NCI-H2196 (cell line): Measurements from ENCODE around the gene PALS2.

Experiments
- DNase-seq: peaks from one replicate; lab custom pipeline; 2025; ENCODE audit not compliant: unreplicated experiment; lab: John Stamatoyannopoulos, UW

The PALS2 gene

GRCh38 chr7:24582166-24582565, 8.9 kb downstream of the PALS2 start:
- DNase-seq, result no peak

GRCh38 chr7:24587853-24588252, 14.6 kb downstream of the PALS2 start:
- no peak for DNase-seq

- no peak for DNase-seq
Observed at GRCh38 chr7:24591152-24591551, 17.9 kb downstream of the PALS2 start.

GRCh38 chr7:24595671-24596418, 22.6 kb downstream of the PALS2 start:
- DNase-seq, result no peak

GRCh38 chr7:24597014-24597413, 23.8 kb downstream of the PALS2 start:
- no peak for DNase-seq

GRCh38 chr7:24601600-24601999, 28.3 kb downstream of the PALS2 start:
- no peak for DNase-seq

- DNase-seq, result no peak
Observed at GRCh38 chr7:24602860-24603456, 29.7 kb downstream of the PALS2 start.

- DNase-seq, result no peak
Observed at GRCh38 chr7:24604630-24605029, 31.4 kb downstream of the PALS2 start.

- no peak for DNase-seq
Observed at GRCh38 chr7:24608504-24608903, 35.3 kb downstream of the PALS2 start.

- no peak for DNase-seq
Observed at GRCh38 chr7:24609059-24609458, 35.8 kb downstream of the PALS2 start.

- no peak for DNase-seq
Observed at GRCh38 chr7:24609570-24609969, 36.3 kb downstream of the PALS2 start.

GRCh38 chr7:24611130-24611529, 37.9 kb downstream of the PALS2 start:
- no peak for DNase-seq

- no peak for DNase-seq
Observed at GRCh38 chr7:24617957-24618616, 44.8 kb downstream of the PALS2 start.

GRCh38 chr7:24619978-24620377, 46.7 kb downstream of the PALS2 start:
- DNase-seq, result no peak

- no peak for DNase-seq
Observed at GRCh38 chr7:24622646-24623182, 49.5 kb downstream of the PALS2 start.
